DOHH2 (cell line): ENCODE results near the gene PDE4D.
A peak's percentile ranks its signal among the peaks of the same experiment; 100 is the strongest.

Experiments
- H3F3A ChIP-seq: fragments of 200-600 bp; sonication (generic), shearing (Covaris generic); 2 replicates; pipeline ENCODE4 v1.6.0; 2016; ENCODE audit warnings: antibody characterized with exemption, mild to moderate bottlenecking; ENCODE audit not compliant: control insufficient read depth, insufficient read depth
- H3K27ac ChIP-seq: fragments of 200-600 bp; sonication (generic); 2 replicates; pipeline ENCODE4 v1.5.1; 2014; ENCODE audit warnings: low read depth, mild to moderate bottlenecking, low read length, moderate library complexity
- H3K27me3 ChIP-seq: fragments of 200-600 bp; sonication (generic); 2 replicates; pipeline ENCODE4 v1.6.1; 2014; ENCODE audit warnings: mild to moderate bottlenecking, low read length, mixed read lengths; ENCODE audit not compliant: control insufficient read depth
- H3K36me3 ChIP-seq: fragments of 200-600 bp; sonication (generic); 2 replicates; pipeline ENCODE4 v1.6.1; 2014; ENCODE audit warnings: mild to moderate bottlenecking, low read length, moderate library complexity, mixed read lengths; ENCODE audit not compliant: control insufficient read depth
- H3K4me1 ChIP-seq: fragments of 200-600 bp; sonication (generic); 2 replicates; pipeline ENCODE4 v1.6.1; 2014; ENCODE audit warnings: mild to moderate bottlenecking, low read length, mixed read lengths; ENCODE audit not compliant: control insufficient read depth
- H3K4me2 ChIP-seq: fragments of 200-600 bp; sonication (generic); 2 replicates; pipeline ENCODE4 v1.6.0; 2014; ENCODE audit warnings: mild to moderate bottlenecking, low read length, moderate library complexity
- H3K4me3 ChIP-seq: fragments of 200-600 bp; sonication (generic); 2 replicates; pipeline ENCODE4 v1.5.1; 2014; ENCODE audit warnings: mild to moderate bottlenecking, low read length, mixed read lengths
- H3K79me2 ChIP-seq: fragments of 200-600 bp; sonication (generic); 2 replicates; pipeline ENCODE4 v1.6.1; 2014; ENCODE audit warnings: mild to moderate bottlenecking, low read length, mixed read lengths; ENCODE audit not compliant: control insufficient read depth
- H3K9me2 ChIP-seq: fragments of 200-600 bp; sonication (generic); replicated peaks from 2 replicates; pipeline ENCODE4 v1.6.1; 2014; ENCODE audit warnings: mild to moderate bottlenecking, low read length, mixed read lengths; ENCODE audit not compliant: control insufficient read depth
- H3K9me3 ChIP-seq: fragments of 200-600 bp; sonication (generic); 2 replicates; pipeline ENCODE4 v1.6.1; 2014; ENCODE audit warnings: antibody characterized with exemption, low read length, mixed read lengths; ENCODE audit not compliant: control insufficient read depth, insufficient read depth
- H4K20me1 ChIP-seq: fragments of 200-600 bp; sonication (generic); 2 replicates; pipeline ENCODE4 v1.6.0; 2014; ENCODE audit warnings: low read depth, mild to moderate bottlenecking, antibody characterized with exemption, low read length, moderate library complexity; ENCODE audit not compliant: control insufficient read depth, insufficient read depth
- EZH2phosphoT487 ChIP-seq: fragments of 200-600 bp; sonication (generic); IDR thresholded peaks from 2 replicates; pipeline ENCODE4 v1.6.1; 2017; ENCODE audit warnings: borderline replicate concordance, mild to moderate bottlenecking, antibody characterized with exemption, low read length, moderate library complexity, mixed read lengths
- TF ChIP-seq, protein P1 (sequence below): fragments of 200-600 bp; sonication (generic); IDR thresholded peaks from one replicate; pipeline ENCODE4 v1.5.1; 2014; ENCODE audit warnings: antibody characterized with exemption, mild to moderate bottlenecking, low read depth, low read length; ENCODE audit not compliant: poor library complexity, severe bottlenecking

The PDE4D gene

DNA sequence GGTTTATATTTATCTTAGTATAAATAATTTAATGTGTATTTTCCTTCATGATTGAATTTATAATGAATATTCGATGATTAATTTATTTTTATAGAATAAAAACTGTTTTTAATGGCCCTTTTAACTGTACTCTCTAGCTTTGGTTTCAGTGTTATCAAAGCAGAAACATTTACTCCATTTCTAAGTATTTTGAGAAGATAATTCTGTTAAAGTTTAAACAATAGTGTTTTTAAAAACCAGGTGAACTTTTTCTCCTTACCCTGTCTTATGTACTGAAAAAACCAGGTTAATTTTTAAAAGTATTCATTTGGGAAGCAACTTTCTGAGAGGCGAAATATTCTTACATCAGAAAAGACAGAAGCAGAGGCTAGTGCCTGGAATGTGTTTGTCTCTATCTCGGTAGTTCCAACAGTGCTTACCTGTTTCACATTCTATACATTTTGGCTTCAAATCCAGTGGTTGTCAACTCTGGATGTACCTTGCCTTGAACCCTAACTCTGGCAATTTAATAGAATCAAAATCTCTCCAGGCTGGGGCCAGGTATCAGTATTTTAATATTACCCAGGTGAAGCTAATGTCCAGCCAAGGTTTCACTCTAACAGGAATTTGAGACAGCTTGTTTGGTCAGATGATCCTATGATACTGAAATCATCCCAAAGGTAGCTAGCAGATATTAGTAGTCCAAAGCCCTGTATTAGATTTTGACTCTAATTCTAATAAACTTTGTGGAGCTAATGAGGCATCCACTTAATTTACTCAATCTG, 434.4 kb downstream of the PDE4D start:
- no peaks in the 10 kb centered on the region for H3K9me3 ChIP-seq
- no peaks in the 10 kb centered on the region for H3K79me2 ChIP-seq
- H3F3A ChIP-seq: no peaks in the 10 kb centered on the region
- H3K36me3 ChIP-seq: no peaks in the 10 kb centered on the region
- no peak overlapping the region for H3K4me3 ChIP-seq
- H4K20me1 ChIP-seq: no peaks in the 10 kb centered on the region
- H3K4me1 ChIP-seq: no peaks in the 10 kb centered on the region
- H3K27ac ChIP-seq: no peak overlapping the region
- H3K9me2 ChIP-seq: no peaks in the 10 kb centered on the region
- TF ChIP-seq, protein P1, sequence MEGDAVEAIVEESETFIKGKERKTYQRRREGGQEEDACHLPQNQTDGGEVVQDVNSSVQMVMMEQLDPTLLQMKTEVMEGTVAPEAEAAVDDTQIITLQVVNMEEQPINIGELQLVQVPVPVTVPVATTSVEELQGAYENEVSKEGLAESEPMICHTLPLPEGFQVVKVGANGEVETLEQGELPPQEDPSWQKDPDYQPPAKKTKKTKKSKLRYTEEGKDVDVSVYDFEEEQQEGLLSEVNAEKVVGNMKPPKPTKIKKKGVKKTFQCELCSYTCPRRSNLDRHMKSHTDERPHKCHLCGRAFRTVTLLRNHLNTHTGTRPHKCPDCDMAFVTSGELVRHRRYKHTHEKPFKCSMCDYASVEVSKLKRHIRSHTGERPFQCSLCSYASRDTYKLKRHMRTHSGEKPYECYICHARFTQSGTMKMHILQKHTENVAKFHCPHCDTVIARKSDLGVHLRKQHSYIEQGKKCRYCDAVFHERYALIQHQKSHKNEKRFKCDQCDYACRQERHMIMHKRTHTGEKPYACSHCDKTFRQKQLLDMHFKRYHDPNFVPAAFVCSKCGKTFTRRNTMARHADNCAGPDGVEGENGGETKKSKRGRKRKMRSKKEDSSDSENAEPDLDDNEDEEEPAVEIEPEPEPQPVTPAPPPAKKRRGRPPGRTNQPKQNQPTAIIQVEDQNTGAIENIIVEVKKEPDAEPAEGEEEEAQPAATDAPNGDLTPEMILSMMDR: no peak
- TF ChIP-seq EZH2phosphoT487: no peak
- no peak overlapping the region for H3K4me2 ChIP-seq
- H3K27me3 ChIP-seq: 0 out of 2 replicates have a peak, but pooled peaks cover 4% of the 10 kb centered on the region

GRCh38 chr5:59458321-59458720, 435.2 kb downstream of the PDE4D start:
- Histone ChIP-seq H3K9me2 (no peaks in the 10 kb centered on the region), H3K4me3 (no peak overlapping the region), H3K9me3 (no peaks in the 10 kb centered on the region), H4K20me1 (no peaks in the 10 kb centered on the region), H3K4me1 (no peaks in the 10 kb centered on the region), H3F3A (no peaks in the 10 kb centered on the region), H3K36me3 (no peaks in the 10 kb centered on the region), H3K4me2 (no peak overlapping the region), H3K27me3 (0 out of 2 replicates have a peak, but pooled peaks cover 4% of the 10 kb centered on the region), H3K79me2 (no peaks in the 10 kb centered on the region), H3K27ac (no peak overlapping the region)
- no peak for TF ChIP-seq EZH2phosphoT487
- TF ChIP-seq, protein P1: no peak

- Histone ChIP-seq H3K36me3 (no peaks in the 10 kb centered on the region), H4K20me1 (no peaks in the 10 kb centered on the region), H3K79me2 (no peaks in the 10 kb centered on the region)
Observed at GRCh38 chr5:59449905-59450644, 443.5 kb downstream of the PDE4D start.

More at GRCh38 chr5:59449905-59450644, 443.5 kb downstream of the PDE4D start:
- Histone ChIP-seq H3K27me3 (no peaks in the 10 kb centered on the region), H3K9me2 (no peaks in the 10 kb centered on the region), H3K9me3 (no peaks in the 10 kb centered on the region; the same call in 1 of the 2 replicates), H3K4me2 (no peak overlapping the region), H3K4me1 (no peaks in the 10 kb centered on the region), H3K4me3 (no peak overlapping the region), H3F3A (no peaks in the 10 kb centered on the region), H3K27ac (no peak overlapping the region)
- TF ChIP-seq, protein P1: peak; percentile 24
- TF ChIP-seq EZH2phosphoT487: no peak
